ENCODE measurements around the gene CCNY. TPM values are rescaled to one million over a fixed set of nuclear protein-coding genes. Genes with fewer than 3 reads are reported as not detected.

CCNY gene
- total RNA-seq, 2 donors from 2014 or later, result 40.1 to 84.6 TPM

DNA sequence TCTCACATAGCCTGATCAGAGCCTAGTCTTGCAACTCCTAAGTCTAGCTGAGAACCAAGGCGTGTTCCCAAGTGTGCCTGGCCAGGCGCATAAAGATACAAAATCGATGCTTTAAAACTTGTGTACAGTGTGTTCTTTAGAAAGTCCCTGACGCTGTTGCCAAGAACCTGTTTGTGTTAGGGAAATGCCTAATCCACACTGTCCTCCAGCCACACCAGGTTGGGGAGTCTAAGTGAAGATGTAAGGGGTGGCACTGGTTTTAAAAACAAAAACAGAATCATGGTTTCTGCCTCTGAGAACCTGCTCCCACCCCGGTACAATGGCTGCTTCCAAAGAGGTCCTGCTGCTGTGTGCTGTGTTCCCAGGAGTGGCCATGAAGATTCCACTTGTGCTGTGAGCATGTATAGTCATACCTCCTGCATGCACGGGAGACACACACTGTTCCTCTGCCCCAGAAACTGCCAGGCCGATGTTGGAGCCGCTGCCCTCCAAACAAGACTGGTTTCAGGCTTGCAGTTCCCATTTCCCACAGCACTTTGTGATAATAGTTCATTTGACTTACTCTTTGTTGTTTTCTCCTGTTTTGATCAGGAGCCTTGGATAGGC, 88.5 kb downstream of the CCNY start:
- H3K27ac ChIP-seq, result no peak overlapping the region
- peaks cover 28 to 52% of the 10 kb centered on the region in 2 donors for H3K4me1 ChIP-seq (ENCODE audit: control insufficient read depth in 1 of 2, low read depth in 2 of 2)
- TF ChIP-seq, protein P1, sequence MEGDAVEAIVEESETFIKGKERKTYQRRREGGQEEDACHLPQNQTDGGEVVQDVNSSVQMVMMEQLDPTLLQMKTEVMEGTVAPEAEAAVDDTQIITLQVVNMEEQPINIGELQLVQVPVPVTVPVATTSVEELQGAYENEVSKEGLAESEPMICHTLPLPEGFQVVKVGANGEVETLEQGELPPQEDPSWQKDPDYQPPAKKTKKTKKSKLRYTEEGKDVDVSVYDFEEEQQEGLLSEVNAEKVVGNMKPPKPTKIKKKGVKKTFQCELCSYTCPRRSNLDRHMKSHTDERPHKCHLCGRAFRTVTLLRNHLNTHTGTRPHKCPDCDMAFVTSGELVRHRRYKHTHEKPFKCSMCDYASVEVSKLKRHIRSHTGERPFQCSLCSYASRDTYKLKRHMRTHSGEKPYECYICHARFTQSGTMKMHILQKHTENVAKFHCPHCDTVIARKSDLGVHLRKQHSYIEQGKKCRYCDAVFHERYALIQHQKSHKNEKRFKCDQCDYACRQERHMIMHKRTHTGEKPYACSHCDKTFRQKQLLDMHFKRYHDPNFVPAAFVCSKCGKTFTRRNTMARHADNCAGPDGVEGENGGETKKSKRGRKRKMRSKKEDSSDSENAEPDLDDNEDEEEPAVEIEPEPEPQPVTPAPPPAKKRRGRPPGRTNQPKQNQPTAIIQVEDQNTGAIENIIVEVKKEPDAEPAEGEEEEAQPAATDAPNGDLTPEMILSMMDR (IDR thresholded peaks at IDR 0.05), result no peak
- no peaks in the 10 kb centered on the region for H3K27me3 ChIP-seq (replicated peaks; ENCODE audit: insufficient read depth)
- H3K4me3 ChIP-seq, result no peak overlapping the region
- ATAC-seq (ENCODE audit: insufficient number of reproducible peaks, low FRiP score, low read depth) (no peak), DNase-seq (ENCODE audit: low spot score) (no peak)
- no peaks in the 10 kb centered on the region for H3K36me3 ChIP-seq
- H3K9me3 ChIP-seq, result no peaks in the 10 kb centered on the region

DNA sequence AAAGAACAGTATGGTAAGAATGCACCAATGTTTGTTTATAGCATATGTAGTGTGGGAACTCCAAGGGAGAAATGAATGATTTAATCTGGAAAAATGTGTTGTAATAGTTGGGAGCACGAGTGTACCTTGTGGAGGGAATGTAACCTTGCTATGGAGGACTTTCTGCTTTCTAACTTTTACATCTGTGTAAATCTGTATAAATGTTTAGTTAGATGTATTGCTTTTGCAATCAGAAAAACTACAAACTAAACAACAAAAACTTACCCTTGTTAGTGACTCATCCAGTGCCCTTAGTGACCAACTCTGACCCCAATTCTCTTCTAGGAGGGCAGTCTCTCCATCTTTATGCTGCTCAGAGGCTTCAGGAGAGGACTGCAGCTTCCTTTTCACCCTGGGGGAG, 89.3 kb downstream of the CCNY start:
- DNase-seq (ENCODE audit: low spot score), result no peak
- TF ChIP-seq, protein P1 (IDR thresholded peaks at IDR 0.05), result no peak
- no peaks in the 10 kb centered on the region for H3K27me3 ChIP-seq (replicated peaks; ENCODE audit: insufficient read depth)
- no peak for ATAC-seq (ENCODE audit: insufficient number of reproducible peaks, low FRiP score, low read depth)
- H3K36me3 ChIP-seq, result no peaks in the 10 kb centered on the region
- no peak overlapping the region for H3K27ac ChIP-seq
- no peaks in the 10 kb centered on the region for H3K9me3 ChIP-seq
- peaks cover 28 to 45% of the 10 kb centered on the region in 2 donors for H3K4me1 ChIP-seq (ENCODE audit: control insufficient read depth in 1 of 2, low read depth in 2 of 2)
- H3K4me3 ChIP-seq, result no peak overlapping the region

DNA sequence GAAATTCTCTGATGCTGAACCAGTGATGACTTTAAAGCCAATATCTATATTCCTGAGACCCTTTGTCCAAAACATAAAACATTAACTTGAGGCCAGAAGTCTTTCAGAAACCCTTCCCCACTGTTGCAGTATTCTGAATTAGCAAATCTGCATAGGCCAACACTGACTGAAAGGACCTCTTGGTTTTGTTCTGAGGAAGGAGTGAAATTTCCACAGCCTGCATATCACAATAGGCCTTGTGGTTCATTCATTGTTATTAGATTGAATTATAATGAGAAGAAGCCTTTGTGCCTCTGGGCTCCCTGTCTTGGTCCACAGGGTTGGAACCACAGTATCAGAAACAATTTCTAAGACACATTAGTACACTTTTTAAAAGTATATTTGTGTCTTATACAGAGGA, 90.3 kb downstream of the CCNY start:
- ATAC-seq (ENCODE audit: insufficient number of reproducible peaks, low FRiP score, low read depth) (no peak), DNase-seq (ENCODE audit: low spot score) (no peak)
- Histone ChIP-seq H3K4me1 (ENCODE audit: control insufficient read depth in 1 of 2, low read depth in 2 of 2) (peaks cover 23 to 34% of the 10 kb centered on the region in 2 donors), H3K27me3 (replicated peaks; ENCODE audit: insufficient read depth) (no peaks in the 10 kb centered on the region), H3K9me3 (no peaks in the 10 kb centered on the region), H3K36me3 (no peaks in the 10 kb centered on the region), H3K4me3 (no peak overlapping the region), H3K27ac (no peak overlapping the region)
- TF ChIP-seq, protein P1 (IDR thresholded peaks at IDR 0.05), result no peak

DNA sequence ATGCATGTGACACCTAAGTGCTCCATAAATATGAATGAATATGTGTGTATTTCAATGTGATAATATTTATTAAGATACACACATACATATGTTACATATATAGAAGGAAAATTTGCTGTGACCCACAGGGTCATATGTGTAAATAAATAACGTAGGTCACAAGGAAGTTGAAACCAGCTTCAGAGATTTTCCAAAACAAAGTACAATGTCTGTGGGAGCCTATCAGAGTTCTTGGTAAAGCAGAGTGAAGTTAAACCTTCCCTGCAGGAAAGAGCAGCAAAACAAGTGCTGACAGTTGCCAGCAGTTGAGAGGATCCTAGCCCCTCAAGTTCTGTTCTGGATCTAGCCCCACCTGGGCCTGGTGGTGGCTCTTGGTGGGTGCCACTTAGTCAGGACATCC, 91.2 kb downstream of the CCNY start:
- Histone ChIP-seq H3K4me1 (ENCODE audit: control insufficient read depth in 1 of 2, low read depth in 2 of 2) (peaks cover 14 to 25% of the 10 kb centered on the region in 2 donors), H3K9me3 (no peaks in the 10 kb centered on the region), H3K36me3 (no peaks in the 10 kb centered on the region), H3K27me3 (replicated peaks; ENCODE audit: insufficient read depth) (no peaks in the 10 kb centered on the region), H3K27ac (no peak overlapping the region), H3K4me3 (no peak overlapping the region)
- TF ChIP-seq, protein P1 (IDR thresholded peaks at IDR 0.05), result no peak
- no peak for DNase-seq (ENCODE audit: low spot score)
- no peak for ATAC-seq (ENCODE audit: insufficient number of reproducible peaks, low FRiP score, low read depth)

DNA sequence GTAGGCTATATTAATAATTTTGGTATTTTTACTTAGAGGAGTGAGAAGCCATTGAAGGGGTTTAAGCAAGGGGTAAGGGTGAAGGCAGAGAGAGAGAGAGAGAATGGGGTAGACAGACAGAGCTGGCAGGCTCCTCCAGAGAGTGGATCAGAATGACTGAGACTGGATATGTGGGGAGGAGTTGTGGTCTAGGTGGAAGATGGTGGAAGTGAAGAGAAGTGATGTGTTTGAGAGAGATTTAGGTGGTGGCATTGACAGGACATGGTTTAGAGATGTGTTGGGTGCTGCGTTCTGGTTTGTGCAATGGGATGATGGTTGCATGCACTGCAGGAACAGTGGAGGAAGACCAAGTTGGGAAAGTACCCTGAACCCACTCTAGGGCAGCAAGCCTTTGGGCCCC, 92.2 kb downstream of the CCNY start:
- Histone ChIP-seq H3K4me3 (no peak overlapping the region), H3K36me3 (no peaks in the 10 kb centered on the region), H3K27ac (no peak overlapping the region), H3K9me3 (no peaks in the 10 kb centered on the region), H3K27me3 (replicated peaks; ENCODE audit: insufficient read depth) (no peaks in the 10 kb centered on the region), H3K4me1 (ENCODE audit: control insufficient read depth in 1 of 2, low read depth in 2 of 2) (peaks cover 10 to 18% of the 10 kb centered on the region in 2 donors)
- ATAC-seq (ENCODE audit: insufficient number of reproducible peaks, low FRiP score, low read depth), result no peak
- TF ChIP-seq, protein P1 (IDR thresholded peaks at IDR 0.05), result no peak
- no peak for DNase-seq (ENCODE audit: low spot score)
